ENCODE data around the gene MOSPD3. TPM values are rescaled to one million over a fixed set of nuclear protein-coding genes. Genes with fewer than 3 reads are reported as not detected.

MOSPD3 gene
- total RNA-seq, 1 donor from 2014 or later: 4.9 TPM

Other genes starting within 250 kb of the MOSPD3 start
- gene PILRA, start 239.1 kb upstream of the MOSPD3 start, total RNA-seq: 0.68 TPM in 1 of 2 replicates, not detected in the other
- gene ZCWPW1, start 183.8 kb upstream of the MOSPD3 start, total RNA-seq: 0.51 and 0.98 TPM in 2 replicates
- gene MEPCE, start 182.7 kb upstream of the MOSPD3 start, total RNA-seq: 54.3 and 56.5 TPM in 2 replicates
- gene PPP1R35, start 176.0 kb upstream of the MOSPD3 start, total RNA-seq: 19.3 and 28.1 TPM in 2 replicates
- 0.34 and 0.93 TPM in 2 replicates for gene SPACDR, start 148.3 kb upstream of the MOSPD3 start, total RNA-seq
- gene TSC22D4, start 133.3 kb upstream of the MOSPD3 start, total RNA-seq: 32.3 and 44.2 TPM in 2 replicates
- 4.3 and 5.4 TPM in 2 replicates for gene NYAP1, start 128.6 kb upstream of the MOSPD3 start, total RNA-seq
- gene AGFG2, start 73.3 kb upstream of the MOSPD3 start, total RNA-seq: 49.5 and 62.2 TPM in 2 replicates
- not detected in 2 replicates for gene SAP25, start 38.6 kb upstream of the MOSPD3 start, total RNA-seq
- 12.1 and 20.3 TPM in 2 replicates for gene LRCH4, start 26.4 kb upstream of the MOSPD3 start, total RNA-seq
- 0.60 TPM in 1 of 2 replicates, not detected in the other for gene FBXO24, start 26.2 kb upstream of the MOSPD3 start, total RNA-seq
- gene PCOLCE, start 10.2 kb upstream of the MOSPD3 start, total RNA-seq: 0.51 and 0.56 TPM in 2 replicates
- 0.68 and 0.70 TPM in 2 replicates for gene TFR2, start 29.0 kb downstream of the MOSPD3 start, total RNA-seq
- gene ACTL6B, start 43.9 kb downstream of the MOSPD3 start, total RNA-seq: not detected in 2 replicates
- 85.4 and 154 TPM in 2 replicates for gene GNB2, start 61.2 kb downstream of the MOSPD3 start, total RNA-seq
- gene GIGYF1, start 81.7 kb downstream of the MOSPD3 start, total RNA-seq: 18.0 and 20.8 TPM in 2 replicates
- gene POP7, start 93.6 kb downstream of the MOSPD3 start, total RNA-seq: 28.1 and 34.2 TPM in 2 replicates
- not detected in 2 replicates for gene EPO, start 107.9 kb downstream of the MOSPD3 start, total RNA-seq
- not detected in 2 replicates for gene ZAN, start 121.1 kb downstream of the MOSPD3 start, total RNA-seq
- gene EPHB4, start 215.0 kb downstream of the MOSPD3 start, total RNA-seq: 415 and 590 TPM in 2 replicates
- gene SLC12A9, start 240.2 kb downstream of the MOSPD3 start, total RNA-seq: 37.1 and 39.9 TPM in 2 replicates